Activated T-helper 1 cell treated with anti-CD3 and anti-CD28 coated beads, Interleukin-12 subunit alpha, Interleukin-12 subunit beta, Interleukin-2, Interleukin-4 antibody, amounts not matched to agents 30 ng/mL and 10 ng/mL and 1 ng/mL, durations not matched to agents 14 hours and 24 hours and 36 hours (primary cell): Measurements from ENCODE around the gene CD47. TPM values are rescaled to one million over a fixed set of nuclear protein-coding genes. Genes with fewer than 3 reads are reported as not detected.

Experiments
- DNase-seq: peaks from one replicate; pipeline ENCODE4 v3.0.0; 2021; ENCODE audit warnings: low spot score
- H3K27ac Mint-ChIP-seq: one replicate; pipeline ENCODE4 v1.8.0; 2021; ENCODE audit warnings: mild to moderate bottlenecking, mixed read lengths
- H3K27me3 Mint-ChIP-seq: one replicate; pipeline ENCODE4 v1.8.0; 2022; ENCODE audit warnings: mild to moderate bottlenecking, moderate library complexity, mixed read lengths; ENCODE audit not compliant: insufficient read depth
- H3K36me3 Mint-ChIP-seq: one replicate; pipeline ENCODE4 v1.8.0; 2021; ENCODE audit warnings: low read depth, mixed read lengths
- H3K4me1 Mint-ChIP-seq: one replicate; pipeline ENCODE4 v1.8.0; 2021; ENCODE audit warnings: low read depth, mixed read lengths
- H3K4me3 Mint-ChIP-seq: one replicate; pipeline ENCODE4 v1.8.0; 2021; ENCODE audit warnings: mild to moderate bottlenecking, moderate library complexity, mixed read lengths
- H3K9me3 Mint-ChIP-seq: one replicate; pipeline ENCODE4 v1.8.0; 2021; ENCODE audit warnings: mixed read lengths
- intact Hi-C: fragments of 100-400 bp; cut with micrococcal nuclease; formaldehyde crosslinking; loops from one replicate; pipeline ENCODE4 v1.15.1; 2024
- total RNA-seq: library from RNA; stranded (reverse); gene quantifications from 2 replicates; pipeline ENCODE4 v1.2.3, GENCODE V29; 2022

CD47 gene
- total RNA-seq, 1 donor from 2014 or later: 98.3 TPM

DNA sequence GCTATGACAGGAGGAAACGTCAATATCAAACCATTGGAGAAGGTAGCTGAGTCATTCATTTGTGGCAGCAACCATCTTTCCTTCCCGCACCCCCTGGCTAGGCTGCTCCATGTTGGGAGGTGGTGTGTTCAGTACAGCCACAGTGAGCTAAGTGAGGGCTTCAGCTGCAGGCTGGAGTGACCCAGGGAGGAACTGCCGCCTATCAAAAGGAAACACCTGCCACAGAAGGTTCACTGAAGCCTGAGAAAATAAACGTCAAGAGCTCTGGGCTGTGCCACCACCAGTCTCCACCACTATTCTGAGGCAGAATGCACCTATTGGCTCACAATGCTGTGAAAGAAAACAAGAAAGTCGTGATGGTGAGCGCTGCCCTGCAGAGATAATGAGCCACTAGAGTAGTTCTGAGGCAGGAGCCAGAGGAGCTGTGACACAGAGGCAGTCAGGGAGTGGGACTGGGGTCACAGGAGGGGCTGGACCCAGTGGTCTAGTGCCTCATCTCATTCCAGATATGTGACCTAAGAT lies 34.8 kb upstream of the CD47 start:
- H3K4me1 Mint-ChIP-seq: peaks cover 66% of the 10 kb centered on the region
- peak overlapping the region; percentile 96 for H3K27ac Mint-ChIP-seq
- H3K9me3 Mint-ChIP-seq: peaks cover 11% of the 10 kb centered on the region
- H3K27me3 Mint-ChIP-seq: peaks cover 2% of the 10 kb centered on the region
- H3K4me3 Mint-ChIP-seq: peak overlapping the region; percentile 89
- peaks cover 32% of the 10 kb centered on the region for H3K36me3 Mint-ChIP-seq
- intact Hi-C loops: loop anchor here (1.0 to 10.0 kb wide), 7 partner anchors 35 to 709 kb away; partner anchors contain the start of genes BBX and IFT57
- peak; percentile 46 for DNase-seq

DNA sequence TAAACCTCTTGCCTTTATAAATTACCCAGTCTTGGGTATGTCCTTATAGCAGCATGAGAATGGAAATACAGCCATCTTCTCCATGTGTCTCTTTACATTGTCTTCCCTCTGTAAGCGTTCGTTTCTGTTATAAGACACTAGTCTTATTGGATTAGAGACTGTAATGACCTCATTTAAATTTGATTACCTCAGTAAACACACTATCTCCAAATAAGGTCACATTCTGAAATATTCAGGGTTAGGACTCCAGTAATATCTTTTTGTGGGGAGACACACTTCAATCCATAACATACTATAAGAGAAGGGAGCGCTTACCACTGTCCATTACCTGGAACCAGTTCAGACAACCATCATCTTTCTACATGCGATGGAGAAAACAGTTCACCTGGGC lies 34.3 kb upstream of the CD47 start:
- H3K27me3 Mint-ChIP-seq: peaks cover 2% of the 10 kb centered on the region
- H3K27ac Mint-ChIP-seq: peak overlapping the region; percentile 96
- H3K9me3 Mint-ChIP-seq: peaks cover 11% of the 10 kb centered on the region
- intact Hi-C loops: loop anchor here (1.0 to 10.0 kb wide), 7 partner anchors 35 to 710 kb away; partner anchors contain the start of genes BBX and IFT57
- peaks cover 62% of the 10 kb centered on the region for H3K4me1 Mint-ChIP-seq
- DNase-seq: no peak
- peaks cover 32% of the 10 kb centered on the region for H3K36me3 Mint-ChIP-seq
- peak overlapping the region; percentile 89 for H3K4me3 Mint-ChIP-seq

DNA sequence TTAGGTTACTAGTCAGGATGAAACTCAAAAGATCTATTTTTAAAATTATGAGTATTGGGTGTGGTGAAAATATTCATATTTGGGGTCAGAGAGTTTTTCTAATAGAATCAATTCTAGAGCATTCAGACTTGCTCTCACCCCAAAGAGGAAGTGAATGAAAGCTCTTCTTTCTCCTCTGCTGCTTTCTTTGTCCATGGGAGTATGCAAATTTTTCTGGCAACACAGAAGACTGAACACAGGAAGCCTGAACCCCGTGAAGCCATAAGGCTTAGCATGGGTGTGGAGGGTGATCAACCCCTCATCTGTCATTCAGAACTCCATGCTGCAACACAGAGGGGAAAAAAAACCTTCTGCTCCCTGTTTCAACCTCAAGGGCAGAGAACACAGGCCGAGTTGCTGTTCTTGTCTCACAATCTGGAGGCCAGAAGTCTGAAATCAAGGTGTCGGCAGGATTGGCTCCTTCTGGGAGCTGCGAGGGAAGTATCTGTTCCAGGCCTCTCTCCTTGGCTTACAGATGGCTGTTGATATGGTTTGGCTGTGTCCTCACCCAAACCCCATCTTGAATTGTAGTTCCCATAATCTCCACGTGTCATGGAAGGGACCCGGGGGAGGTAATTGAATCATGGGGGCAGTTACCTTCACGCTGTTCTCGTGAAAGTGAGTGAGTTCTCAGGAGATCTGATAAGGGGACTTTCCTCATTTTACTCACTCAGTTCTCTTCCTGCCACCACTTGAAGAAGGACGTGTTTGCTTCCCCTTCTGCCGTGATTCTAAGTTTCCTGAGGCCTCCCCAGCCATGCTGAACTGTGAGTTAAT lies 33.7 kb upstream of the CD47 start:
- H3K4me3 Mint-ChIP-seq: peak overlapping the region; percentile 89
- peaks cover 11% of the 10 kb centered on the region for H3K9me3 Mint-ChIP-seq
- peak; percentile 67 for DNase-seq
- H3K27ac Mint-ChIP-seq: peak overlapping the region; percentile 96
- intact Hi-C loops: loop anchor here (1.0 to 10.0 kb wide), 10 partner anchors 10 to 710 kb away; partner anchors contain the start of genes BBX and IFT57
- H3K36me3 Mint-ChIP-seq: peaks cover 28% of the 10 kb centered on the region
- peaks cover 2% of the 10 kb centered on the region for H3K27me3 Mint-ChIP-seq
- peaks cover 59% of the 10 kb centered on the region for H3K4me1 Mint-ChIP-seq

DNA sequence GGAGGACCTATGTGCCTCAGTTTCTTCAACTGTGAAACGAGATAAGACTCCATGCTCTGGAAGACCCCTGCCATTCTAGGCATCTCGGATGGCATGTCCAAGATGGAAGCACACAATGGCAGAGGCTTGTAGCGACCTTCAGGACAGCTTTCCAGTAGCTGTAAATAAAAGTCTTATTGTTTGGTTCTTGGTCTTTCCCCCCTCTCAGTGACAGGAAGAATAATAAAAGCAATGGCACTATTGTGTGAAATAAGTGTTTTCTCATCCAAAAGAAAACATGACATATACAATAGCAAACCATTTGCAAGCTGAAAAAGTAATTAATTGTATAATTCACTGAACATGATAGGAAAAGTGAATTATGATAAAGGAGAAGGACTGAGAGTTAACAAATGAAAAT lies 32.5 kb upstream of the CD47 start:
- H3K36me3 Mint-ChIP-seq: peaks cover 17% of the 10 kb centered on the region

DNA sequence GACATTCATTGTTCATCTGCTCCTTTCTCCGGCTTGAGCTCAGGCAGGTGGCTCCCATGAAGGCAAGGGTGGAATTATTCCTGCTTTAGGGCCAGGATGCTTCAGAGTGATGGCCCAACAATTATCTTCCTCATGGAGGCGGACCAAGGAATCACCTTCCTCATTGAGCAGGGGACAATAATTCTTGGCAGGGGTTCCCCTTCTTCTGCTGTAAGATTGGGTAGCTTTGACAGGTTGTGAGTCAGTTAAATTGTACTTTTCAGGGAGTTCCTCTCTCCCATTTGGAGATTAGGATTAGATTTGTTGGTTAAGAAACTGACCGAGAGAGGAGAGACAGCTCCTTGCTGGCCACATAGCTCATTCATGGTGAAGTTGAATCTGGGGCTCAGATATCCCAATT lies 31.4 kb upstream of the CD47 start:
- H3K9me3 Mint-ChIP-seq: peaks cover 1% of the 10 kb centered on the region
- no peak for DNase-seq
- peaks cover 10% of the 10 kb centered on the region for H3K36me3 Mint-ChIP-seq
- H3K27ac Mint-ChIP-seq: no peak overlapping the region
- intact Hi-C loops: loop anchor here (10.0 kb wide), 1 partner anchor 597 kb away; the partner anchor contains the start of gene BBX
- H3K4me3 Mint-ChIP-seq: no peak overlapping the region
- H3K4me1 Mint-ChIP-seq: peaks cover 62% of the 10 kb centered on the region
- H3K27me3 Mint-ChIP-seq: peaks cover 2% of the 10 kb centered on the region

More for the DNA sequence above, 32.5 kb upstream of the CD47 start:
- H3K4me3 Mint-ChIP-seq: no peak overlapping the region
- no peak for DNase-seq
- H3K9me3 Mint-ChIP-seq: peaks cover 7% of the 10 kb centered on the region
- peaks cover 60% of the 10 kb centered on the region for H3K4me1 Mint-ChIP-seq
- peaks cover 2% of the 10 kb centered on the region for H3K27me3 Mint-ChIP-seq
- peak overlapping the region; percentile 56 for H3K27ac Mint-ChIP-seq
- intact Hi-C loops: loop anchor here (10.0 kb wide), 1 partner anchor 599 kb away; the partner anchor contains the start of gene BBX

DNA sequence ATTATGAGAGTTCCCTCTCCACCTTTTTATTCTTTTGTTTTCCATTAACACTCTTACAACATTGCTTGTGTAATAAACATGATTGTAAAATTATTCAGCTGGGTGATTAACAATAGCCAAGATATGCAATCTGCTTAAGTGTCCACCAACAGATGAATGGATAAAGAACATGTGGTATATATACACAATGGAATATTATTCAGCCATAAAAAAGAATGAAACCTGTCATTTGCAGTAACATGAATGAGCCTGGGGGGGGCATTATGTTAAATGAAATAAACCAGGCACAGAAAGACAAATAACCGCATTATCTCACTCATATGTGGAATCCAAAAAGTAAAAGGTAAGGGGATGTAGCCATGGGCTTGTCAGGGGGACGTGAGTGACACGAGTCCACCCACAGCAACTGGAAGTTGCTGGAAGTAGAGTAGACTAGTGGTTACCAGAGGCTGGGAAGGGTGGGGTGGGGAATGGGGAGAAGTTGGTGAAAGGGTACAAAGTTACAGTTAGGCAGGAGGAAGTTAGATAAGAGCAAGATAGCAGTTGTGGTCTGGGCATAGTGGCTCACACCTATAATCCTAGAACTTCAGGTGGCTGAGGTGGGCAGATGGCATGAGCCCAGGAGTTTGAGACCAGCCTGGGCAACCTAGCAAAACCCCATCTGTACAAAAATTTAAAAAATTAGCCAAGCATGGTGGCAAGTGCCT lies 28.7 kb upstream of the CD47 start:
- H3K4me1 Mint-ChIP-seq: peaks cover 43% of the 10 kb centered on the region
- H3K27me3 Mint-ChIP-seq: peaks cover 8% of the 10 kb centered on the region
- no peak for DNase-seq
- no peak overlapping the region for H3K27ac Mint-ChIP-seq
- H3K9me3 Mint-ChIP-seq: no peaks in the 10 kb centered on the region
- intact Hi-C loops: loop anchor here (2.0 to 10.0 kb wide), 2 partner anchors 15 to 595 kb away; partner anchors contain the start of gene BBX
- no peaks in the 10 kb centered on the region for H3K36me3 Mint-ChIP-seq
- no peak overlapping the region for H3K4me3 Mint-ChIP-seq

DNA sequence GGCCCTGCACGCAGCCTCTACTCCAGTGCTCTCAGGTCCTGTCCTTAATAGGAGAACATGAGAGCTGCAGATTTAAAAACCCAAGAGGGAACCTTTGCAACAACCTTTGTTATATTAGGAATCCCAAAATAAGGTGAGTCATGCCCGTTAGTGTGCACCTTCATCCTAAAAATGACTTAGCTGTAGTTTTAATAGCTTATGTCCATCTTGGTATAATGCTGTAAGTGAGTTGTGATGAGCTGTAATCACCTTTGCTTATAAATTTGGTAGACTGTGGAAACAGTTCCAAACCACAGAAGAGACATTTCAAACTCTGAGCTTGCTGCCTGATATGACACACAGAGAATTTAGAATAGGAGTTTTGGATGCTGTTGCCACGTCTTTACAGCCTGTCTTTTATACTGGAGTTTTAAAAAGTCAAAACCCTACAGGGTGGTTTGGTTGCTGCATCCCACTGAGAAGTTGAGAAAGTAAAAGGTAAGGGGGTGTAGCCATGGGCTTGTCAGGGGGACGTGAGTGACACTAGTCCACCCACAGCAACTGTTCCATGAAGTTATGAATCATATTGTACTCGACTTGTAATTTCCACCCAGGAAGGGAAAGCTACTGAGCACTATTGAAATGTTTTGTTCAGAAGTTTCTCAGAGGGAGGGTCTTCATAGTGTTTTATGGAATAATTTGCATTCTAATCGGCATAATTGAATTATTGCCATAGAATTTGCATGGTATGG lies 27.4 kb upstream of the CD47 start:
- no peaks in the 10 kb centered on the region for H3K36me3 Mint-ChIP-seq
- H3K9me3 Mint-ChIP-seq: no peaks in the 10 kb centered on the region
- DNase-seq: no peak
- no peak overlapping the region for H3K4me3 Mint-ChIP-seq
- intact Hi-C loops: loop anchor here (1.0 to 2.0 kb wide), 3 partner anchors 17 to 28 kb away; no protein-coding TSS in a partner anchor
- peaks cover 8% of the 10 kb centered on the region for H3K27me3 Mint-ChIP-seq
- H3K27ac Mint-ChIP-seq: peak overlapping the region; percentile 11
- H3K4me1 Mint-ChIP-seq: peaks cover 29% of the 10 kb centered on the region

DNA sequence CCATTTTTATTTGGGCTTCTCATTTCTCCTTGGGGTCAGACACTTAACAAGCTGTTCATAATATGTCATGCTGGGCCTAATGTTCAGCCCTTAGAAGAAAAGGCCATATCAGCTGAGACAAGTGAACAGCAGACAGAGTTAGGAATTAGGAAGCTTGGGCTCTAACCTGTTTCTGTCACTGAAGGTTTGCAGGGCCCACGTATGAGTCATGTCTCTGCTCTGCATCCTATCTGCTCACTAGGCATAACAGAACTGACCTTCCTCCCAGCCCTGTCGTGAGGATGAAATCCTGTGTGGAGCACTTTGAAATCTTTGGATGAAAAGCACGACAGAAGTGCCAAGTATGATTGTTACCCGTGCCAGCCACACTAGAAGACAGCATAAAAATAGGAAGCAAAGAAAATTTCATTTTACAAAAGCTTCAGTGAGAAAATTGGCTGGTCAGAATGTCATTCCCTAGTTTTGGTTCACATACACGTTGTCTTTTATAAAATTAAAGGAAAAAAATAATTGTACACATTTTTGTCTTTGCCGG lies 26.5 kb upstream of the CD47 start:
- H3K27ac Mint-ChIP-seq: peak overlapping the region; percentile 19
- H3K4me1 Mint-ChIP-seq: peaks cover 27% of the 10 kb centered on the region
- no peak overlapping the region for H3K4me3 Mint-ChIP-seq
- H3K9me3 Mint-ChIP-seq: no peaks in the 10 kb centered on the region
- intact Hi-C loops: no loop called here
- no peaks in the 10 kb centered on the region for H3K36me3 Mint-ChIP-seq
- no peak for DNase-seq
- peaks cover 8% of the 10 kb centered on the region for H3K27me3 Mint-ChIP-seq

DNA sequence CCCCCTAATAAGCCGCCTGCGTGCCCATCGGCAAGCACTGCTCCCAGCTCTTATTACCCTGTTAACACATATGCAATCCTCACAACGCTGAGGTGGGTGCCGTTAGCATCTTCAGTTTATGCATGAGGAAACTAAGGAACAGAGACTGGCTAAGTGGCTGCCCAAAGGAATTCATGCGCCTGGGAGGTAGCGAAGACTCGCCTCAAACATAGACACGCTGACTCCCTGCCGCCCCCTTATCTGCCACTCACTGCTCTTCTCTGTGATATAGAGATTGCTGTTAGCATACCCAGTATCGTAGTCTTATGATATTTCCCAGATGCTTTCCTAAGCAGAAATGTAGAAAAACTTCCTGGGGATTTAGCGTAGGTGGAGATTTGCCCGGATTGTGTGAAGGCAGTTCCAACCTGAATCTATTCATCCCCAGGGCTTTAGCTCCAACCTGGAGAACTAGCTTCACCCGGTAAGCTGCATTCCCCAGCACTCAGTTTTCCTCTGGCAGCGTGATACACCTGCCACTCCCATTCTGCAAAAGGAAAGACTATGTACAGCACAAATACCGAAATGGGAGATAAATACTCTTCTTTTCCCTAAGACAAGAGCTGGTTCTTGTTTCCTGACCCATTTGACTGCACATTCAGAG lies 23.7 kb upstream of the CD47 start:
- Mint-ChIP-seq H3K27me3 (peaks cover 16% of the 10 kb centered on the region), H3K4me3 (no peak overlapping the region), H3K4me1 (peaks cover 26% of the 10 kb centered on the region), H3K9me3 (no peaks in the 10 kb centered on the region), H3K27ac (no peak overlapping the region), H3K36me3 (no peaks in the 10 kb centered on the region)
- no peak for DNase-seq
- intact Hi-C loops: no loop called here

DNA sequence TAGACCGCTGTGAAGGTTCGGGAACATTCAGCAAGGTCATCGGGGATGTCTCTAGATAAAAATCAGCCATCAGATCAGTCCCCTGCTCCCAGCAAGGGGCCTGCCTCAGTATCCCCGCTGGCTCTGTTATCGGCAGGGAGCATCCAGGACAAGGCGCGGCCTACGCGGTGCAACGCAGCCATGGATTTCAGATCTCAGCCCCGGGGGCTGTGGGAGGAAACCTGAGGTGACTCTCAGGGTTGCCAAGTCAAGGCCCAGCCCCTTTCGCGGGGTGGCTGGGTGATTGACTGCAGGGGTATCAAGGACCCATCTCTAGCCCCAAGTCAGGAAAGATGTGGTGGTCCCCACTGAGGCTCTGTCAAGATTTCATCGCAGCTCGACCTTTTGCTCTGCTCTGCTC lies 23.1 kb upstream of the CD47 start:
- H3K27me3 Mint-ChIP-seq: peaks cover 16% of the 10 kb centered on the region
- DNase-seq: no peak
- H3K9me3 Mint-ChIP-seq: no peaks in the 10 kb centered on the region
- intact Hi-C loops: no loop called here
- peaks cover 20% of the 10 kb centered on the region for H3K4me1 Mint-ChIP-seq
- no peak overlapping the region for H3K27ac Mint-ChIP-seq
- H3K4me3 Mint-ChIP-seq: no peak overlapping the region
- H3K36me3 Mint-ChIP-seq: no peaks in the 10 kb centered on the region

DNA sequence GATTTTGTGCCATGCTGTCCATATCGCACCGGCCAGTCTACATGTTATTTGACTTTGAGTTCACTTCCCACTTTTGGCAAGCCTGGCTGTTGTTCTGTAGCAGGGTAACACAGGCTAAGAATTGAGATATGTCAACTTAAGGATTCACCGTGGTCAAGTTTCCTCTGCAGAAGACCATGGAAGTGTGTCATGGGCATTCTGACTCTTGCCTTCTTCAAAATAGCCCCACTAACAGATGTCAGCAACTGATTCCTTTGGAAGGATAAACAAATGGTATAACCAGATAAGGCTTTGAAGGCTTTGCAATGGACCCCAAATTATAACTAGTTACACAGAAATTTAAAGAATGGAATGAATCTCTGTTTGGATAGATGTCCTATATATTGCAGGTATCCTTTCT lies 20.1 kb upstream of the CD47 start:
- no peak for DNase-seq
- H3K27ac Mint-ChIP-seq: no peak overlapping the region
- peaks cover 2% of the 10 kb centered on the region for H3K36me3 Mint-ChIP-seq
- H3K9me3 Mint-ChIP-seq: no peaks in the 10 kb centered on the region
- intact Hi-C loops: no loop called here
- peaks cover 6% of the 10 kb centered on the region for H3K4me1 Mint-ChIP-seq
- H3K4me3 Mint-ChIP-seq: no peak overlapping the region
- H3K27me3 Mint-ChIP-seq: peaks cover 14% of the 10 kb centered on the region

DNA sequence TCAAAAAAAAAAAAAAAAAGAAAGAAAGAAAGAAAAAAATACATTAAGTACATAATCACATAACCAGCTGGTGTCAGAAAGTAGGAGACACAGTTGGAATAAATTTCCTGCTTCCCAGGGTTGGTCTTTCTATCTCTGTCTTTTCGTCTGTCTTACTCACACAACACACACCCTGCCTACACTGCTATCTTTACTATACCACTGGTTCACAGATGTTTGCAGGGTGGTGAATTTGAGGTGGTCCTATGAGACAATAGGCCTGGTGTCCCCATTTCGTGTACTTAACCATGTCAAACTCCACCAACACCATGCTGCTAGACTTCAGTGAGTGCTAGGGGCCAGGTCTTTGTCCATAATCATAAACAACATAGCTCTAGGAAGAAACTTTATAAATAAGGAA lies 17.6 kb upstream of the CD47 start:
- H3K36me3 Mint-ChIP-seq: peaks cover 2% of the 10 kb centered on the region

More for the DNA sequence above, 17.6 kb upstream of the CD47 start:
- Mint-ChIP-seq H3K4me3 (no peak overlapping the region), H3K9me3 (no peaks in the 10 kb centered on the region), H3K27ac (no peak overlapping the region), H3K27me3 (peaks cover 17% of the 10 kb centered on the region), H3K4me1 (peaks cover 6% of the 10 kb centered on the region)
- intact Hi-C loops: no loop called here
- no peak for DNase-seq
